Lung (tissue), 12 donors: Measurements from ENCODE around the gene CACNA1C. TPM values are rescaled to one million over a fixed set of nuclear protein-coding genes. Genes with fewer than 3 reads are reported as not detected.
A peak's percentile ranks its signal among the peaks of the same experiment; 100 is the strongest.

Source experiments
- ATAC-seq: fragments of 200-7000 bp; cut with Tn5 transposase; one replicate; pipeline ENCODE4 v1.9.1; 2020; ENCODE audit warnings: moderate number of reproducible peaks; ENCODE audit not compliant: insufficient read depth, low FRiP score
- DNase-seq, 3 donors: peaks; one replicate each; pipeline ENCODE4 v3.0.0-alpha.2; 2013 to 2017
- H3K27ac ChIP-seq, 2 donors: one replicate each; pipeline ENCODE4 v1.5.1; 2013; ENCODE audit warnings: mild to moderate bottlenecking in 2 of 2, moderate library complexity in 2 of 2, control low read depth in 1 of 2, inconsistent platforms in 1 of 2, low read depth in 1 of 2, low read length in 1 of 2
- H3K27me3 ChIP-seq, 3 donors: one replicate each; pipeline ENCODE4 v1.5.1; 2013; ENCODE audit warnings: low read length in 2 of 3; ENCODE audit not compliant: control insufficient read depth in 3 of 3, insufficient read depth in 3 of 3
- H3K36me3 ChIP-seq, 4 donors: one replicate each; pipeline ENCODE4 v1.5.1; 2013; ENCODE audit warnings: low read length in 4 of 4, mild to moderate bottlenecking in 1 of 4, moderate library complexity in 1 of 4; ENCODE audit not compliant: control insufficient read depth in 4 of 4, insufficient read depth in 4 of 4
- H3K4me1 ChIP-seq, 5 donors: one replicate each; pipeline ENCODE4 v1.5.1; 2013; ENCODE audit warnings: low read length in 5 of 5, mild to moderate bottlenecking in 2 of 5, moderate library complexity in 1 of 5; ENCODE audit not compliant: control insufficient read depth in 5 of 5, insufficient read depth in 5 of 5
- H3K4me3 ChIP-seq: one replicate; pipeline ENCODE4 v1.5.1; 2013; ENCODE audit warnings: mild to moderate bottlenecking, control low read depth, moderate library complexity
- H3K9ac ChIP-seq, 2 donors: one replicate each; pipeline ENCODE4 v1.5.1; 2013; ENCODE audit warnings: low read length in 2 of 2, control low read depth in 1 of 2; ENCODE audit not compliant: insufficient read depth in 1 of 2
- H3K9me3 ChIP-seq, 4 donors: one replicate each; pipeline ENCODE4 v1.5.1; 2013; ENCODE audit warnings: low read length in 3 of 4, mild to moderate bottlenecking in 1 of 4, moderate library complexity in 1 of 4; ENCODE audit not compliant: control insufficient read depth in 4 of 4, insufficient read depth in 3 of 4
- CTCF ChIP-seq: IDR thresholded peaks from 2 replicates; pipeline ENCODE4 v1.5.1; 2012; ENCODE audit warnings: mild to moderate bottlenecking; ENCODE audit errors: control extremely low read depth, extremely low read depth
- WGBS, 2 donors: extraction: QIAGEN DNeasy Blood & Tissue Kit; methylation state at CpG; one replicate each; pipeline ENCODE4 v1.1.7; 2013; 5-methylcytosine and 5-hydroxymethylcytosine counted together
- polyA plus RNA-seq, 2 donors: library from polyadenylated mRNA; stranded (reverse); fragments of 200-250 nt; gene quantifications; one replicate each; pipeline ENCODE4 v1.2.1, GENCODE V29; 2013
- total RNA-seq, 2 donors: library from RNA; depleted of rRNA in 1 of 2; stranded (reverse); fragments of >200 nt in 1 of 2; gene quantifications; one replicate each; pipeline ENCODE4 v1.2.1, GENCODE V29; 2014 to 2021
- donor health status: control.
- donor health status: control.
- donor health status: Bipolar disorder and iron deficiency.
- donor health status: healthy.
- donor health status: DM: yes; HTN: yes; CAD: no.

CACNA1C gene
- total and polyA plus RNA-seq, 4 donors = 3.2 to 17.5 (median 7.5) TPM

- Histone ChIP-seq H3K4me1 (peaks cover 7 to 55% (median 37%) of the 10 kb centered on the region in 5 donors), H3K9ac (no peak overlapping the region), H3K9me3 (no peaks in the 10 kb centered on the region), H3K27ac (peak overlapping the region in 1 of 2 donors; percentile 51), H3K27me3 (no peaks in the 10 kb centered on the region), H3K36me3 (no peaks in the 10 kb centered on the region), H3K4me3 (no peak overlapping the region)
- peak in 2 of 3 donors; percentile 45 to 59 for DNase-seq
- ATAC-seq = no peak
- no peak for TF ChIP-seq CTCF
- WGBS, 2 donors = 74 to 89% methylated on average over 6 of the region's 6 CpGs
Measured at GRCh38 chr12:2282318-2282717, 229.5 kb downstream of the CACNA1C start.

- H3K36me3 ChIP-seq = no peaks in the 10 kb centered on the region
- ATAC-seq = no peak
- no peak overlapping the region for H3K4me3 ChIP-seq
- H3K4me1 ChIP-seq = peaks cover 12 to 66% (median 39%) of the 10 kb centered on the region in 5 donors
- TF ChIP-seq CTCF = no peak
- 74 to 81% methylated on average over 6 of the region's 6 CpGs for WGBS, 2 donors
- H3K9ac ChIP-seq = peak overlapping the region in 1 of 2 donors; percentile 4
- H3K27me3 ChIP-seq = no peaks in the 10 kb centered on the region
- no peaks in the 10 kb centered on the region for H3K9me3 ChIP-seq
- DNase-seq = no peak
- peak overlapping the region in 1 of 2 donors; percentile 35 for H3K27ac ChIP-seq
Measured at GRCh38 chr12:2283480-2283879, 230.7 kb downstream of the CACNA1C start.

GRCh38 chr12:2283916-2284315 lies 231.1 kb downstream of the CACNA1C start:
- H3K36me3 ChIP-seq = no peaks in the 10 kb centered on the region
- peak; percentile 88 to 96 (median 93) for DNase-seq
- no peak for ATAC-seq
- TF ChIP-seq CTCF = no peak
- H3K9ac ChIP-seq = peak overlapping the region in 1 of 2 donors; percentile 4
- peaks cover 12 to 67% (median 39%) of the 10 kb centered on the region in 5 donors for H3K4me1 ChIP-seq
- H3K27ac ChIP-seq = peak overlapping the region; percentile 35 to 38
- no peaks in the 10 kb centered on the region for H3K27me3 ChIP-seq
- 16 to 20% methylated on average over 10 of the region's 10 CpGs for WGBS, 2 donors
- H3K9me3 ChIP-seq = no peaks in the 10 kb centered on the region
- no peak overlapping the region for H3K4me3 ChIP-seq

- no peak for TF ChIP-seq CTCF
- 22 to 47% methylated on average over 10 of the region's 10 CpGs for WGBS, 2 donors
- peaks cover 12 to 67% (median 39%) of the 10 kb centered on the region in 5 donors for H3K4me1 ChIP-seq
- H3K4me3 ChIP-seq = no peak overlapping the region
- DNase-seq = no peak
- H3K27ac ChIP-seq = peak overlapping the region in 1 of 2 donors; percentile 38
- no peak overlapping the region for H3K9ac ChIP-seq
- ATAC-seq = no peak
- no peaks in the 10 kb centered on the region for H3K36me3 ChIP-seq
- no peaks in the 10 kb centered on the region for H3K27me3 ChIP-seq
- no peaks in the 10 kb centered on the region for H3K9me3 ChIP-seq
Measured at GRCh38 chr12:2284321-2284813, 231.6 kb downstream of the CACNA1C start.
